NCI-H774 (cell line): ENCODE results near the gene HES7.

Experiments used
- DNase-seq: peaks from one replicate; lab custom pipeline; 2025; lab: John Stamatoyannopoulos, UW

HES7 gene

GRCh38 chr17:8072729-8073461, 51.0 kb downstream of the HES7 start:
- DNase-seq: no peak

DNA sequence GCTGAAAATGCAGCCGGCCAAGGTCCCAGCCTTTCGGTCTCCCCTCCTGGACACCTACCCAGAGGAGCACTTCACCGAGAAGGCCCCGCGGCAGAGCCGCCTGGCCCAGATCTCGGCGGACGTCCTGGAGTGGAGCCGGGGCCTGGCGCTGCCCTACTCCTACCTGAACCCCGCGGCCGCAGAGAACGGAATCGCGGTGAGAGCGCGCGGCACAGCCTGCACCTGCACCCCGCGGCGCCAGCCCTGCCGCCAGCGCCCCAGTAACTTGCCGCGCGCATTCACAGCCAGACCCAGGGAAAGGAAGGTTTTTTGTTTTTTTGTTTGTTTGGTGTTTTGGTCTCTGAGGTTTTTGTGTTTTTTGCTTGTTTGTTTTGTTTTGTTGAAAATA, 51.6 kb downstream of the HES7 start:
- DNase-seq: no peak

DNA sequence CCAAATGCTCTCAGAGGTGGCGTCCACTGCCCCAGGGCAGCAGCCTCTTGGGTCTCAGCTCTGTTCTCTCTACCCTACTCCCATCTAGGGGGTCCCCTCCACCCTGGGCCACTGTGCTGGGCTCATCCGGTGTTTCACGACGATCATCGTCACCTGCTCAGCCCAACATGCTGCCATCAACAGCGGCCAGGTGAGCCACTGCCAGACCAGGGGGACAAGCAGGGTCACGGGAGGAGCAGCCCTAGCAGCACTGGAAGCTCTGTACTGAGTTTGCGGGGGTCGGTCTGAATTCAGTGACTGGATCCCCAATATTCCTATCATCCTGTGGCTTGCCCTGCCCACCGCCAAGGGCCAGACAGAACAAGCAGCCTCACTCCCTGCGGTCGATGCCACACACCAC, 52.4 kb downstream of the HES7 start:
- no peak for DNase-seq
